HEK293 (cell line): ENCODE data around the gene INPP5A.
A peak's percentile ranks its signal among the peaks of the same experiment; 100 is the strongest.

ENCODE experiments used
- CTCF ChIA-PET: fragments of 350-600 bp; formaldehyde crosslinking; extraction: SDS; loops from one replicate; lab custom pipeline; 2021; ENCODE audit warnings: antibody characterized with exemption; lab: Yijun Ruan, JAX
- POLR2A ChIA-PET: fragments of 300-600 bp; formaldehyde crosslinking; extraction: SDS; loops from one replicate; lab custom pipeline; 2020; ENCODE audit warnings: antibody characterized with exemption, inconsistent platforms; lab: Yijun Ruan, JAX
- H3K27ac ChIP-seq: fragments of 200-500 bp; sonication (Bioruptor generic); 2 replicates; pipeline ENCODE4 v1.5.1; 2014; ENCODE audit warnings: low read depth, low read length, control low read depth, inconsistent platforms; ENCODE audit errors: extremely low read depth
- H3K36me3 ChIP-seq, 2 experiments: fragments of 200-500 bp in 1 of 2; sonication (Bioruptor generic) in 1 of 2; 1 replicate in 1 of 2; 2 replicates in 1 of 2; pipeline ENCODE4 v1.5.1; 2014 to 2017; ENCODE audit warnings: inconsistent platforms in 2 of 2, low read length in 2 of 2; ENCODE audit not compliant: control insufficient read depth in 2 of 2, insufficient read depth in 1 of 2
- H3K4me1 ChIP-seq: fragments of 200-500 bp; sonication (Bioruptor generic); 2 replicates; pipeline ENCODE4 v1.5.1; 2014; ENCODE audit warnings: mild to moderate bottlenecking, low read length, inconsistent platforms; ENCODE audit not compliant: control insufficient read depth, insufficient read depth
- H3K4me3 ChIP-seq: 2 replicates; pipeline ENCODE4 v1.5.1; 2011; ENCODE audit warnings: low read depth, mild to moderate bottlenecking, control low read depth, low read length, moderate library complexity
- H3K9me3 ChIP-seq: fragments of 200-500 bp; sonication (Bioruptor generic); 2 replicates; pipeline ENCODE4 v1.5.1; 2014; ENCODE audit warnings: low read depth, low read length, inconsistent platforms; ENCODE audit not compliant: control insufficient read depth, insufficient read depth
- GLI4 ChIP-seq: fragments of 450-650 bp; formaldehyde crosslinking; IDR thresholded peaks from 2 replicates; pipeline ENCODE4 v1.5.1; 2016; ENCODE audit warnings: missing biosample characterization, missing genetic modification characterization
- MEIS1 ChIP-seq: sonication (generic); formaldehyde crosslinking; IDR thresholded peaks from 2 replicates; pipeline ENCODE4 v1.8.1; 2022; ENCODE audit warnings: missing genetic modification reagents, mild to moderate bottlenecking, borderline replicate concordance
- REPIN1 ChIP-seq: fragments of 450-650 bp; formaldehyde crosslinking; IDR thresholded peaks from 2 replicates; pipeline ENCODE4 v1.5.1; 2017; ENCODE audit warnings: missing biosample characterization, missing genetic modification characterization, low read depth
- ZBTB17 ChIP-seq: fragments of 450-650 bp; formaldehyde crosslinking; IDR thresholded peaks from 2 replicates; pipeline ENCODE4 v1.5.1; 2016; ENCODE audit warnings: missing biosample characterization, missing genetic modification characterization
- ZNF433 ChIP-seq: fragments of 450-650 bp; formaldehyde crosslinking; IDR thresholded peaks from 2 replicates; pipeline ENCODE4 v1.5.1; 2016; ENCODE audit warnings: missing biosample characterization, missing genetic modification characterization, low read depth
- ZNF501 ChIP-seq: fragments of 450-650 bp; formaldehyde crosslinking; IDR thresholded peaks from 2 replicates; pipeline ENCODE4 v1.5.1; 2016; ENCODE audit warnings: missing biosample characterization, missing genetic modification characterization
- ZNF654 ChIP-seq: fragments of 450-650 bp; formaldehyde crosslinking; IDR thresholded peaks from 2 replicates; pipeline ENCODE4 v1.5.1; 2016; ENCODE audit warnings: low read depth, missing biosample characterization, missing genetic modification characterization
- ZNF843 ChIP-seq: fragments of 450-650 bp; formaldehyde crosslinking; IDR thresholded peaks from 2 replicates; pipeline ENCODE4 v1.5.1; 2016; ENCODE audit warnings: missing biosample characterization, missing genetic modification characterization
- TF ChIP-seq, protein P1 (sequence below): fragments of 450-650 bp; formaldehyde crosslinking; conservative IDR thresholded peaks from 2 replicates; pipeline ENCODE4 v1.5.1; 2016; ENCODE audit warnings: low read depth, missing biosample characterization, missing genetic modification characterization
- TF ChIP-seq, protein P2 (sequence below): fragments of 450-650 bp; formaldehyde crosslinking; IDR thresholded peaks from 2 replicates; pipeline ENCODE4 v1.5.1; 2016; ENCODE audit warnings: missing biosample characterization, missing genetic modification characterization
- TF ChIP-seq, protein P3 (sequence below): fragments of 450-650 bp; formaldehyde crosslinking; IDR thresholded peaks from 2 replicates; pipeline ENCODE4 v1.5.1; 2016; ENCODE audit warnings: missing biosample characterization, missing genetic modification characterization, low read depth
- TF ChIP-seq, protein P4 (sequence below): fragments of 450-650 bp; formaldehyde crosslinking; IDR thresholded peaks from 2 replicates; pipeline ENCODE4 v1.5.1; 2016; ENCODE audit warnings: missing biosample characterization, missing genetic modification characterization

The INPP5A gene

DNA sequence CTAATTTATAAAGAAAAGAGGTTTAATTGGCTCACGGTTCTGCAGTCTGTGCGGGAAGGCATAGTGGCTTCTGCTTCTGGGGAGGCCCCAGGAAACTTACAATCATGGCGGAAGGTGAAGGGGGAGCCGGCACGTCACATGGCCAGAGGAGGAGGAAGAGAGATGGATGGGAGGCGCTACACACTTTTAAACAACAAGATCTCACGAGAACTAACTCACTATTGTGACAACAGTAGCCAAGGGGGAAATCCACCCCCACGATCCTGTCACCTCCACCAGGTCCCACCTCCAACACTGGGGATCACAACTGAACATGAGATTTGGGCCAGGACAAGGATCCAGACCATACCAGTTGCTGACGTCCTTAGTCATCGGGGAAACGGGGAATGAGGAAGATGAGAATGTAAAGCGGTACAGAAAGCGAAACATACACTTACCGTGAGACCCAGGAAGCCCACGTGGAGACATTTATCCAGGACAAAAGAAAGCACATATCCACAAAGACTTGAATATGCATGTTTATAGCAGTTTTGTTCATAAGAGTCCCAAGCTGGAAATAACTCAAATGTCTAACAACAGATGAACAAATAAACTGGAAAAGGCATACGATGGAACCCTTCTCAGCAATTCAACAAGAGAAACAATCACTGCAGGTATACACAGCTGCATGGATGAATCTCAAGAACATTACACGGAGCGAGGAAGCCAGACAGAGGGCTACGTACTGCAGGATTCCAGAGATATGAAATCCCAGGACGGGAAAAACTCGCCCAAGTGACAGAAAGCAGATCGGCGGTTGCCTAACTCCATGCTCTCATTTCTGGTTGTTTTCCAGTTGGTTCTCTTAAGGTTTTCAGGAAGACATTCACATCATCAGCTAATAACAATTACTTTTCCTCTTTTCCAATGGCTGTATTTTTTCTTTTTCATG, 26.2 kb upstream of the INPP5A start (continued):
- TF ChIP-seq, protein P1, sequence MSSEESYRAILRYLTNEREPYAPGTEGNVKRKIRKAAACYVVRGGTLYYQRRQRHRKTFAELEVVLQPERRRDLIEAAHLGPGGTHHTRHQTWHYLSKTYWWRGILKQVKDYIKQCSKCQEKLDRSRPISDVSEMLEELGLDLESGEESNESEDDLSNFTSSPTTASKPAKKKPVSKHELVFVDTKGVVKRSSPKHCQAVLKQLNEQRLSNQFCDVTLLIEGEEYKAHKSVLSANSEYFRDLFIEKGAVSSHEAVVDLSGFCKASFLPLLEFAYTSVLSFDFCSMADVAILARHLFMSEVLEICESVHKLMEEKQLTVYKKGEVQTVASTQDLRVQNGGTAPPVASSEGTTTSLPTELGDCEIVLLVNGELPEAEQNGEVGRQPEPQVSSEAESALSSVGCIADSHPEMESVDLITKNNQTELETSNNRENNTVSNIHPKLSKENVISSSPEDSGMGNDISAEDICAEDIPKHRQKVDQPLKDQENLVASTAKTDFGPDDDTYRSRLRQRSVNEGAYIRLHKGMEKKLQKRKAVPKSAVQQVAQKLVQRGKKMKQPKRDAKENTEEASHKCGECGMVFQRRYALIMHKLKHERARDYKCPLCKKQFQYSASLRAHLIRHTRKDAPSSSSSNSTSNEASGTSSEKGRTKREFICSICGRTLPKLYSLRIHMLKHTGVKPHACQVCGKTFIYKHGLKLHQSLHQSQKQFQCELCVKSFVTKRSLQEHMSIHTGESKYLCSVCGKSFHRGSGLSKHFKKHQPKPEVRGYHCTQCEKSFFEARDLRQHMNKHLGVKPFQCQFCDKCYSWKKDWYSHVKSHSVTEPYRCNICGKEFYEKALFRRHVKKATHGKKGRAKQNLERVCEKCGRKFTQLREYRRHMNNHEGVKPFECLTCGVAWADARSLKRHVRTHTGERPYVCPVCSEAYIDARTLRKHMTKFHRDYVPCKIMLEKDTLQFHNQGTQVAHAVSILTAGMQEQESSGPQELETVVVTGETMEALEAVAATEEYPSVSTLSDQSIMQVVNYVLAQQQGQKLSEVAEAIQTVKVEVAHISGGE (tag by site-specific recombination) = no peak
- TF ChIP-seq GLI4 (tag by site-specific recombination) (no peak), ZNF433 (tag by site-specific recombination) (no peak), ZNF843 (tag by site-specific recombination) (no peak), REPIN1 (no peak)
- TF ChIP-seq, protein P2, sequence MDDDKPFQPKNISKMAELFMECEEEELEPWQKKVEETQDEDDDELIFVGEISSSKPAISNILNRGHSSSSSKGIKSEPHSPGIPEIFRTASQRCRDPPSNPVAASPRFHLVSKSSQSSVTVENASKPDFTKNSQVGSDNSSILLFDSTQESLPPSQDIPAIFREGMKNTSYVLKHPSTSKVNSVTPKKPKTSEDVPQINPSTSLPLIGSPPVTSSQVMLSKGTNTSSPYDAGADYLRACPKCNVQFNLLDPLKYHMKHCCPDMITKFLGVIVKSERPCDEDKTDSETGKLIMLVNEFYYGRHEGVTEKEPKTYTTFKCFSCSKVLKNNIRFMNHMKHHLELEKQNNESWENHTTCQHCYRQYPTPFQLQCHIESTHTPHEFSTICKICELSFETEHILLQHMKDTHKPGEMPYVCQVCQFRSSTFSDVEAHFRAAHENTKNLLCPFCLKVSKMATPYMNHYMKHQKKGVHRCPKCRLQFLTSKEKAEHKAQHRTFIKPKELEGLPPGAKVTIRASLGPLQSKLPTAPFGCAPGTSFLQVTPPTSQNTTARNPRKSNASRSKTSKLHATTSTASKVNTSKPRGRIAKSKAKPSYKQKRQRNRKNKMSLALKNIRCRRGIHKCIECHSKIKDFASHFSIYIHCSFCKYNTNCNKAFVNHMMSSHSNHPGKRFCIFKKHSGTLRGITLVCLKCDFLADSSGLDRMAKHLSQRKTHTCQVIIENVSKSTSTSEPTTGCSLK (tag by site-specific recombination) = no peak

DNA sequence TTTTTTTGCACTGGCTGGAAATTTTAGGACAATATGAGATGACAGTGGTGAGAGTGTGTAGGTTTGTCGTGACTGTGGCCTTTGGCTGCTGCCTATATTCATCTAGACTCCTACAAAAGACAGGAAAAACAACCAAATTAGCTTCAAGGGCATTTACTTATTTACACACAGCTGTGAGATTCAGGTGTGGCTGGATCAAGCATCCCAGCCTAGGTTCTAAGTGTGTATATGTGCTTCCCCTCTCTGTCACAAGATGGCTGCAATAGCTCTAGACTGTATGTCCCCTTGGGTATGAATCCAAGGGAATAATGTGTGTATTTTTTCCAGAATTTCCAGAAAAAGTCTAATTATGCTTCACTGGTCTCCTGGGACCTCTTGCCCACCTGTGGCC, 25.5 kb upstream of the INPP5A start:
- CTCF ChIA-PET = interaction anchor here (1.1 kb wide), 1 partner anchor 53 kb away, joined by 3 read pairs; no protein-coding TSS in a partner anchor
- POLR2A ChIA-PET = no interaction called here

More for the DNA sequence above, 25.5 kb upstream of the INPP5A start:
- no peak for TF ChIP-seq MEIS1 (CRISPR knock-in tag)
- TF ChIP-seq ZNF501 = no peak
- TF ChIP-seq ZBTB17 (tag by site-specific recombination) = no peak
- TF ChIP-seq ZNF654 = no peak
- TF ChIP-seq, protein P3, sequence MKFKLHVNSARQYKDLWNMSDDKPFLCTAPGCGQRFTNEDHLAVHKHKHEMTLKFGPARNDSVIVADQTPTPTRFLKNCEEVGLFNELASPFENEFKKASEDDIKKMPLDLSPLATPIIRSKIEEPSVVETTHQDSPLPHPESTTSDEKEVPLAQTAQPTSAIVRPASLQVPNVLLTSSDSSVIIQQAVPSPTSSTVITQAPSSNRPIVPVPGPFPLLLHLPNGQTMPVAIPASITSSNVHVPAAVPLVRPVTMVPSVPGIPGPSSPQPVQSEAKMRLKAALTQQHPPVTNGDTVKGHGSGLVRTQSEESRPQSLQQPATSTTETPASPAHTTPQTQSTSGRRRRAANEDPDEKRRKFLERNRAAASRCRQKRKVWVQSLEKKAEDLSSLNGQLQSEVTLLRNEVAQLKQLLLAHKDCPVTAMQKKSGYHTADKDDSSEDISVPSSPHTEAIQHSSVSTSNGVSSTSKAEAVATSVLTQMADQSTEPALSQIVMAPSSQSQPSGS = no peak
- TF ChIP-seq, protein P4, sequence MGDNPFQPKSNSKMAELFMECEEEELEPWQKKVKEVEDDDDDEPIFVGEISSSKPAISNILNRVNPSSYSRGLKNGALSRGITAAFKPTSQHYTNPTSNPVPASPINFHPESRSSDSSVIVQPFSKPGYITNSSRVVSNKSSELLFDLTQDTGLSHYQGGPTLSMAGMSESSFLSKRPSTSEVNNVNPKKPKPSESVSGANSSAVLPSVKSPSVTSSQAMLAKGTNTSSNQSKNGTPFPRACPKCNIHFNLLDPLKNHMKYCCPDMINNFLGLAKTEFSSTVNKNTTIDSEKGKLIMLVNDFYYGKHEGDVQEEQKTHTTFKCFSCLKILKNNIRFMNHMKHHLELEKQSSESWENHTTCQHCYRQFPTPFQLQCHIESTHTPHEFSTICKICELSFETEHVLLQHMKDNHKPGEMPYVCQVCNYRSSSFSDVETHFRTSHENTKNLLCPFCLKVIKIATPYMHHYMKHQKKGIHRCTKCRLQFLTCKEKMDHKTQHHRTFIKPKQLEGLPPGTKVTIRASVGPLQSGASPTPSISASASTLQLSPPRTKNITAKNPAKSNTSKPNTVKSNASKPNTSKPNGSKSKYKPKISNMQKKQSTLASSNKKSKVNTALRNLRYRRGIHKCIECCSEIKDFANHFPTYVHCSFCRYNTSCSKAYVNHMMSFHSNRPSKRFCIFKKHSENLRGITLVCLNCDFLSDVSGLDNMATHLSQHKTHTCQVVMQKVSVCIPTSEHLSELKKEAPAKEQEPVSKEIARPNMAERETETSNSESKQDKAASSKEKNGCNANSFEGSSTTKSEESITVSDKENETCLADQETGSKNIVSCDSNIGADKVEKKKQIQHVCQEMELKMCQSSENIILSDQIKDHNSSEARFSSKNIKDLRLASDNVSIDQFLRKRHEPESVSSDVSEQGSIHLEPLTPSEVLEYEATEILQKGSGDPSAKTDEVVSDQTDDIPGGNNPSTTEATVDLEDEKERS = 0 out of 2 replicates have a peak, but pooled peaks have one; percentile 10
- TF ChIP-seq, all 188 proteins: peak for 1
- H3K27ac ChIP-seq = no peak overlapping the region
- H3K36me3 ChIP-seq = no peaks in the 10 kb centered on the region; a peak in 1 of 3 replicates
- H3K4me3 ChIP-seq = no peak overlapping the region
- peaks cover 6% of the 10 kb centered on the region for H3K4me1 ChIP-seq
- H3K9me3 ChIP-seq = no peaks in the 10 kb centered on the region
